ENCODE data around the gene ZCCHC4. TPM values are rescaled to one million over a fixed set of nuclear protein-coding genes. Genes with fewer than 3 reads are reported as not detected.

ZCCHC4 gene
- total and polyA plus RNA-seq, 8 donors, result 2.6 to 30.9 (median 6.0) TPM

DNA sequence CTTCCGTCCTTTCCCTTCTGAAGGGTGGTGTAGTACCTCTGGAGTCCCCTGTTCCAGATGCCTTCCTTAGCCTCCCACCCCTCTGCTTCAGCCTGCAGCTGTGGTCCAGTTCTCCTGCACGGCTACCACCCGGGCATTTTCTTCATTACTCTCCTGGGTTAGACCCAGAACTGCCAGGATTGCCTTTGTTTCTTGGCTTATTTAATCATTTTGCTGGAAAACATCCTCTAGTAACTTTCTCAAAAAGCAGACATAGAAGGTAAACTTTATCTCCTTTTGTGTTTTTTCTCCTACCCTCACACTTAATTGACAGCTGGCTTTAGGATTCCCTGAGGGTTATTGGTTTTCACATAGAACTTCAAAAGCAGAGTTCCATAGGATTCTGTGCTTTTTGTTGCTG lies 84.7 kb downstream of the ZCCHC4 start:
- Histone ChIP-seq H3K36me3 (peaks cover 45 to 100% (median 100%) of the 10 kb centered on the region in 4 donors), H3K27ac (no peak overlapping the region)

DNA sequence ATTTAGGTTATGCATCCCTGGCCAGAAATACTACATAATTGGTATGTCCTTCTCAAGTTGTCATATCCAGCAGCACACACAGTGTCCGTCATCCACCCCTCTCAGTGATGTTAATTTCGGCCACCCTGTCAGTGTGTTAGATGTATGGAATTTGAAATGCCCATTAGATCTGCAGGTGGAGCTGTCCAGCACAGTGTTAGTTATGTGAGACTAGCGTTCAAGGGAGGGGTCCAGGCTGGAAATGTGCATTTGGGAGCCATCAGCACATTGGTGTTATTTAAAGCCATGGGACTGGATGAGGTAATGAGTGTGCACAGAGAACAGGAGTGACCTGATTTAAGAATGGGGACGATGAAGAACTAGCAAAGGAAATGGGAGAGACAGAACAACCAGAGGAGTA lies 86.9 kb downstream of the ZCCHC4 start:
- H3K36me3 ChIP-seq, result peaks cover 39 to 99% (median 98%) of the 10 kb centered on the region in 4 donors
- peaks cover 0 to 8% (median 2%) of the 10 kb centered on the region in 4 donors for H3K9me3 ChIP-seq
- no peak overlapping the region for H3K27ac ChIP-seq
- H3K4me1 ChIP-seq, result no peaks in the 10 kb centered on the region
- H3K4me3 ChIP-seq, result no peak overlapping the region
- TF ChIP-seq, protein P1, sequence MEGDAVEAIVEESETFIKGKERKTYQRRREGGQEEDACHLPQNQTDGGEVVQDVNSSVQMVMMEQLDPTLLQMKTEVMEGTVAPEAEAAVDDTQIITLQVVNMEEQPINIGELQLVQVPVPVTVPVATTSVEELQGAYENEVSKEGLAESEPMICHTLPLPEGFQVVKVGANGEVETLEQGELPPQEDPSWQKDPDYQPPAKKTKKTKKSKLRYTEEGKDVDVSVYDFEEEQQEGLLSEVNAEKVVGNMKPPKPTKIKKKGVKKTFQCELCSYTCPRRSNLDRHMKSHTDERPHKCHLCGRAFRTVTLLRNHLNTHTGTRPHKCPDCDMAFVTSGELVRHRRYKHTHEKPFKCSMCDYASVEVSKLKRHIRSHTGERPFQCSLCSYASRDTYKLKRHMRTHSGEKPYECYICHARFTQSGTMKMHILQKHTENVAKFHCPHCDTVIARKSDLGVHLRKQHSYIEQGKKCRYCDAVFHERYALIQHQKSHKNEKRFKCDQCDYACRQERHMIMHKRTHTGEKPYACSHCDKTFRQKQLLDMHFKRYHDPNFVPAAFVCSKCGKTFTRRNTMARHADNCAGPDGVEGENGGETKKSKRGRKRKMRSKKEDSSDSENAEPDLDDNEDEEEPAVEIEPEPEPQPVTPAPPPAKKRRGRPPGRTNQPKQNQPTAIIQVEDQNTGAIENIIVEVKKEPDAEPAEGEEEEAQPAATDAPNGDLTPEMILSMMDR (IDR thresholded peaks at IDR 0.05), result no peak
- TF ChIP-seq POLR2A (IDR thresholded peaks at IDR 0.05) (no peak), POLR2AphosphoS5 (IDR thresholded peaks at IDR 0.05) (no peak), EP300 (IDR thresholded peaks at IDR 0.05) (no peak)
- DNase-seq, result no peak
- H3K27me3 ChIP-seq, result no peaks in the 10 kb centered on the region
- intact Hi-C loops (cut with DNase I; ENCODE audit: low total_unique reads), result no loop called here
- 90 to 96% (median 93%) methylated on average over 4 of the region's 4 CpGs for WGBS, 5 donors

More for the DNA sequence above, 84.7 kb downstream of the ZCCHC4 start:
- DNase-seq, result no peak
- Histone ChIP-seq H3K9me3 (peaks cover 0 to 8% (median 2%) of the 10 kb centered on the region in 4 donors), H3K27me3 (no peaks in the 10 kb centered on the region), H3K4me1 (no peaks in the 10 kb centered on the region), H3K4me3 (no peak overlapping the region)
- TF ChIP-seq, protein P1 (IDR thresholded peaks at IDR 0.05), result no peak
- TF ChIP-seq POLR2A (IDR thresholded peaks at IDR 0.05) (no peak), POLR2AphosphoS5 (IDR thresholded peaks at IDR 0.05) (no peak), EP300 (IDR thresholded peaks at IDR 0.05) (no peak)
- 94 to 98% (median 98%) methylated on average over 3 of the region's 3 CpGs for WGBS, 5 donors
- intact Hi-C loops (cut with DNase I; ENCODE audit: low total_unique reads), result no loop called here

DNA sequence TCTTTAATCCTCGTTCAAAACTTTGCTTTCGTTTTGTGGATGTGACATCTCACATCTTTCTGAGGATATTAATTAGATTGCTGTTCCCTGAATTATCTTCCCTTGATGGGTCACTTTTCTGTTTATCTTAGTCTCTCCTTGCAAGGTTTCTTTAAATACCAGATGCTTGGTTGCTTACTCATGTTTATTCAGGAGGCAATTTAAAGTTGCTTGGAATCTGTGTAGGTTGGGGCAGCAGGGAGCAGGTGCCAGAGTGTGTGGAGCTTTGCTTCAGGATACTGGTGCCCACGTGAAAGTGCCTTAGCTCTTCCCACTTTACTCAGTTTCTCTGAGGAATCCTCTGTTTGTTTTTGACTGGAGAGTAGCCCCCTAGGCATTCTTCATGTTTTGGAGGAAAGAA lies 88.5 kb downstream of the ZCCHC4 start:
- intact Hi-C loops (cut with DNase I; ENCODE audit: low total_unique reads), result no loop called here
- TF ChIP-seq POLR2AphosphoS5 (IDR thresholded peaks at IDR 0.05), result no peak
- TF ChIP-seq EP300 (IDR thresholded peaks at IDR 0.05), result no peak
- Histone ChIP-seq H3K27me3 (no peaks in the 10 kb centered on the region), H3K27ac (no peak overlapping the region), H3K9me3 (peaks cover 0 to 8% (median 2%) of the 10 kb centered on the region in 4 donors), H3K4me3 (no peak overlapping the region), H3K36me3 (peaks cover 23 to 99% (median 98%) of the 10 kb centered on the region in 4 donors), H3K4me1 (no peaks in the 10 kb centered on the region)
- 60 to 82% (median 68%) methylated on average over 3 of the region's 3 CpGs for WGBS, 5 donors
- no peak for DNase-seq

DNA sequence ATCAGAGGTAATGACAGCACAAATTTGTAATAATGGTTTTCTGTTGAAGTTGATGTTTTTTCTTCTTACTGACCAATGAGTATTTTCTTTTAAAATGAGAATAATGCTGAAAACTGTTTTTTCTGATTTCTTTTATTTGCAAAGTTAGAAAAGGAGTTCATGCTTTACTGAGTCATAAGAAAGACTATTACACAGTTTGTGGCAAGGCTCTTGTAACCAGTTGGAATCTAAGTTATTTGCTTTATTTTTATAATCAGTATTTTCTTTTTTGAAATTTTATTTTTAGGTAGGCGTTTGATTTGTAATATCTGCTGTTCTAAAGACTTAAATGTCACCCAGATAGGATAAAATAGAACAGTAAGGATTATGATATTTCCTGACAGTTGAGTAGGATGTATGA lies 89.9 kb downstream of the ZCCHC4 start:
- no peak for DNase-seq

DNA sequence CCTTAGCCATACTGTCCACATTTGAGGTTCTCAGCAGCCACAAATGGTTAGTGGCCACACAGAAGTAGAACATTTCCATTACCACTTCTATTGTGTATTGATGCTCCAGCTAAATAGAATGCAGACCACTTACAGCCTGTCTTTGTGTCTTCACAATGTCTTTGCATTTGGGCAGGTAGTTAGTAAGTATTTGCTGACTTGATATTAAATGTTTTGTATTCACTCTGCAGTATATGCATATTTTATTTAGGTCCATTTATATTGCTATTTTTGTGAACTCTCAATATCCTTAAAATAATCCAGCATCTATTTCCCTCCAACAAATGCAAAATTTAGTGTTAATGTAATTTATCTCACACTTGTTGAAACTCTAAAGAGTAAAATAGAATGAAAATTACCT lies 91.1 kb downstream of the ZCCHC4 start:
- TF ChIP-seq POLR2AphosphoS5 (IDR thresholded peaks at IDR 0.05), result no peak
- TF ChIP-seq EP300 (IDR thresholded peaks at IDR 0.05), result no peak
- TF ChIP-seq, protein P1 (IDR thresholded peaks at IDR 0.05), result no peak
- no peaks in the 10 kb centered on the region for H3K27me3 ChIP-seq
- no peak overlapping the region for H3K27ac ChIP-seq
- intact Hi-C loops (cut with DNase I; ENCODE audit: low total_unique reads), result no loop called here
- peaks cover 14 to 99% (median 98%) of the 10 kb centered on the region in 4 donors for H3K36me3 ChIP-seq
- no peak for DNase-seq
- no peaks in the 10 kb centered on the region for H3K9me3 ChIP-seq
- no peaks in the 10 kb centered on the region for H3K4me1 ChIP-seq
- H3K4me3 ChIP-seq, result no peak overlapping the region

More for the DNA sequence above, 89.9 kb downstream of the ZCCHC4 start:
- Histone ChIP-seq H3K27me3 (no peaks in the 10 kb centered on the region), H3K27ac (no peak overlapping the region), H3K36me3 (peaks cover 14 to 99% (median 98%) of the 10 kb centered on the region in 4 donors), H3K4me3 (no peak overlapping the region), H3K9me3 (peaks cover 0 to under 1% (median 0%) of the 10 kb centered on the region in 4 donors), H3K4me1 (no peaks in the 10 kb centered on the region)
- 85 to 95% (median 88%) methylated on average over 1 of the region's 1 CpG for WGBS, 5 donors
- intact Hi-C loops (cut with DNase I; ENCODE audit: low total_unique reads), result no loop called here
- no peak for TF ChIP-seq POLR2A (IDR thresholded peaks at IDR 0.05)
- TF ChIP-seq POLR2AphosphoS5 (IDR thresholded peaks at IDR 0.05), result no peak
- TF ChIP-seq, protein P1 (IDR thresholded peaks at IDR 0.05), result no peak
- no peak for TF ChIP-seq EP300 (IDR thresholded peaks at IDR 0.05)

Data from stomach (tissue), 9 donors.